ENCODE data around the gene IFNW1.
"Not testable (repeated sequence)": the region's sequence is repeated elsewhere in the genome, so short reads cannot be mapped to it uniquely, and the experiment has no call there.

IFNW1 gene

GRCh38 chr9:21141427-21141882 lies at the start of gene IFNW1:
IFNW1 (minus strand) TSS chr9:21141832; CDS start chr9:21141570, 262 bp downstream.
- DNase-seq, result no peak

- not testable (repeated sequence) for DNase-seq
These were observed 45.9 kb upstream of the IFNW1 start, which contains the start of gene IFNA4 for GRCh38 chr9:21187487-21187886. IFNA4 (minus strand) TSS chr9:21187587; CDS start chr9:21187531, 56 bp downstream.

- peak; percentile 47 to 69 for DNase-seq
These were observed 41.4 kb upstream of the IFNW1 start for GRCh38 chr9:21182810-21183736.

GRCh38 chr9:21174671-21175070 lies 33.0 kb upstream of the IFNW1 start:
- DNase-seq, result no peak

- no peak for DNase-seq
These were observed 30.5 kb upstream of the IFNW1 start for GRCh38 chr9:21172156-21172555.

- no peak for DNase-seq
These were observed 29.7 kb upstream of the IFNW1 start for GRCh38 chr9:21171351-21171750.

GRCh38 chr9:21166560-21166959 lies 24.9 kb upstream of the IFNW1 start, which contains the start of gene IFNA21:
IFNA21 (minus strand) TSS chr9:21166660; CDS start chr9:21166612, 48 bp downstream.
- not testable (repeated sequence) for DNase-seq

GRCh38 chr9:21165516-21165915 lies 23.9 kb upstream of the IFNW1 start:
- DNase-seq, result no peak

GRCh38 chr9:21160178-21160577 lies 18.5 kb upstream of the IFNW1 start:
- DNase-seq, result peak; percentile 11 to 32

GRCh38 chr9:21155501-21155900 lies 13.9 kb upstream of the IFNW1 start:
- DNase-seq, result no peak

- peak; percentile 16 to 28 for DNase-seq
These were observed 12.5 kb upstream of the IFNW1 start for GRCh38 chr9:21154018-21154608.

GRCh38 chr9:21153336-21154017 lies 11.8 kb upstream of the IFNW1 start:
- peak; percentile 63 to 65 for DNase-seq

- no peak for DNase-seq
These were observed 3.0 kb upstream of the IFNW1 start for GRCh38 chr9:21144603-21145002.

- DNase-seq, result no peak
These were observed 4.6 kb downstream of the IFNW1 start for GRCh38 chr9:21137020-21137419.

GRCh38 chr9:21135736-21136135 lies 5.9 kb downstream of the IFNW1 start:
- DNase-seq, result no peak

GRCh38 chr9:21128186-21128585 lies 13.4 kb downstream of the IFNW1 start:
- DNase-seq, result not testable (repeated sequence)

GRCh38 chr9:21121595-21122251 lies 19.9 kb downstream of the IFNW1 start:
- no peak for DNase-seq

GRCh38 chr9:21121079-21121478 lies 20.6 kb downstream of the IFNW1 start:
- no peak for DNase-seq

- DNase-seq, result peak; percentile 84 to 91
These were observed 22.4 kb downstream of the IFNW1 start for GRCh38 chr9:21119093-21119770.

- DNase-seq, result no peak
These were observed 27.3 kb downstream of the IFNW1 start for GRCh38 chr9:21114311-21114710.

GRCh38 chr9:21110708-21111576 lies 30.7 kb downstream of the IFNW1 start:
- DNase-seq, result peak; percentile 55 to 85

All from inflammatory macrophage treated with lipopolysaccharide for 1 hour (primary cell).